Measurements from ENCODE around the gene FNIP1.
"Not testable (repeated sequence)": the region's sequence is repeated elsewhere in the genome, so short reads cannot be mapped to it uniquely, and the experiment has no call there.

Gene FNIP1

DNA sequence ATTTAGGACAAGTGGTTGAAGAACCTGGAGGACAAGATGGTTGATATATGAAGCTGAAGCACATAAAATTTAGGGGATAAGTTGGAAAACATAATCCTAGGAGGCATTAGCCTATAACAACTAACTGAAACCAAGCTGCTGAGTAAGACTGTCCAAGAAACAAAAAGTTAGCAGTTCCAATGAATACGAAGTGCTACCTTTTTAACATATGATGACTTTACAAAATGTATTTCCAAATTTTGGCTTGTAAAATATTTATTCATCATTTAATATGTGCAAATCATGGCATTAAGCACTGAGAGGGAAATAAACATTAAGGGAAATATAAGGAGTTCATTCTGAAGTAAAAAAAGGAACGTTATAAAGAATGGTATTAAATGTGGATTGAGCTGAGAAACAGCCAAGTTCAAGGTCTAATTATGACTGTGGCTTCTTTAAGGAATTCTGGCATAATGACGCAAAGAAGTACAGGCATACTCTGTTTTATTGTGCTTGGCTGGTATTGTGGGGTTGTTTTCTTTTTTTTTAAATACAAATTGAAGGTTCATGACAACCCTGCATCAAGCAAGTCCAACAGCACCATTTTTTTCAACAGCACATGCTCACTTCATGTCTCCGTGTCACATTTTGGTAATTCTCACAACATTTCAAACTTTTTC, 169.5 kb downstream of the FNIP1 start:
- H3K36me3 ChIP-seq (ENCODE audit: insufficient read depth, low read length): no peaks in the 10 kb centered on the region
- peaks cover 19% of the 10 kb centered on the region; the same call in 1 of the 2 replicates for H3K4me1 ChIP-seq (ENCODE audit: insufficient read depth, low read length)
- H3K79me2 ChIP-seq (ENCODE audit: insufficient read depth, low read length): peaks cover 98% of the 10 kb centered on the region
- H2AFZ ChIP-seq (ENCODE audit: low read depth, low read length): no peak overlapping the region
- H3K27ac ChIP-seq (ENCODE audit: low read length): no peak overlapping the region
- no peak overlapping the region for H3K9ac ChIP-seq (ENCODE audit: low read depth, low read length)
- peaks cover 38% of the 10 kb centered on the region; the same call in 1 of the 2 replicates for H4K20me1 ChIP-seq (ENCODE audit: insufficient read depth, low read length)
- no peak overlapping the region for H3K4me2 ChIP-seq (ENCODE audit: insufficient read depth, low read length)
- no peak for ATAC-seq (ENCODE audit: insufficient read depth, low read depth)
- no peaks in the 10 kb centered on the region for H3K9me3 ChIP-seq (ENCODE audit: insufficient read depth, low read length, severe bottlenecking)
- H3K27me3 ChIP-seq (ENCODE audit: insufficient read depth, low read length, poor library complexity): no peaks in the 10 kb centered on the region
- no peak overlapping the region for H3K4me3 ChIP-seq (ENCODE audit: low read depth in 1 of 2, low read length in 2 of 2)
- no peak for DNase-seq
- TF ChIP-seq, protein P1, sequence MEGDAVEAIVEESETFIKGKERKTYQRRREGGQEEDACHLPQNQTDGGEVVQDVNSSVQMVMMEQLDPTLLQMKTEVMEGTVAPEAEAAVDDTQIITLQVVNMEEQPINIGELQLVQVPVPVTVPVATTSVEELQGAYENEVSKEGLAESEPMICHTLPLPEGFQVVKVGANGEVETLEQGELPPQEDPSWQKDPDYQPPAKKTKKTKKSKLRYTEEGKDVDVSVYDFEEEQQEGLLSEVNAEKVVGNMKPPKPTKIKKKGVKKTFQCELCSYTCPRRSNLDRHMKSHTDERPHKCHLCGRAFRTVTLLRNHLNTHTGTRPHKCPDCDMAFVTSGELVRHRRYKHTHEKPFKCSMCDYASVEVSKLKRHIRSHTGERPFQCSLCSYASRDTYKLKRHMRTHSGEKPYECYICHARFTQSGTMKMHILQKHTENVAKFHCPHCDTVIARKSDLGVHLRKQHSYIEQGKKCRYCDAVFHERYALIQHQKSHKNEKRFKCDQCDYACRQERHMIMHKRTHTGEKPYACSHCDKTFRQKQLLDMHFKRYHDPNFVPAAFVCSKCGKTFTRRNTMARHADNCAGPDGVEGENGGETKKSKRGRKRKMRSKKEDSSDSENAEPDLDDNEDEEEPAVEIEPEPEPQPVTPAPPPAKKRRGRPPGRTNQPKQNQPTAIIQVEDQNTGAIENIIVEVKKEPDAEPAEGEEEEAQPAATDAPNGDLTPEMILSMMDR (IDR thresholded peaks at IDR 0.05; ENCODE audit: borderline replicate concordance, extremely low read depth, low read length, poor library complexity, severe bottlenecking): no peak
- no peak for TF ChIP-seq EZH2 (IDR thresholded peaks at IDR 0.05; ENCODE audit: borderline replicate concordance, low read depth, low read length, severe bottlenecking)

DNA sequence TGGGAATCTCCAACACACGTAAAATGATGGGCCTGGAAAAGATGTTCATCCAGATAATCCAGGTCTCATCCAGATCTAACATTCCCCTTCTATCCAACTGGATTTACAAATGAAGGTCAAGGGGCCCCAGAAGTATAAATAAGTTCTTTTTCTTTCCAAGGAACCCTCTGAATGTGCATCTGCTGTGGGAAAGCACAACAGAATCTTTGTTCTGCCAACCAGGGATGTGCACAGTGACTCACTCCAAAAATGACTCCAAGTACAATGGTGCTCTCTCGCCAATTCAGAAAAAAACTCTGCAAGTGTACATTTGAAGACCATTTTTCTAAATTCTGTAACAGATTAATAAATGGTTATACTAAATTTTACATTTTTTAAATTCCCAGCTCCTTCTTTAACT, 174.2 kb downstream of the FNIP1 start:
- H4K20me1 ChIP-seq (ENCODE audit: insufficient read depth, low read length): peaks cover 37% of the 10 kb centered on the region; the same call in 1 of the 2 replicates
- no peaks in the 10 kb centered on the region for H3K27me3 ChIP-seq (ENCODE audit: insufficient read depth, low read length, poor library complexity)
- H3K4me1 ChIP-seq (ENCODE audit: insufficient read depth, low read length): no peaks in the 10 kb centered on the region
- H3K4me2 ChIP-seq (ENCODE audit: insufficient read depth, low read length): no peak overlapping the region
- no peak overlapping the region for H3K9ac ChIP-seq (ENCODE audit: low read depth, low read length)
- H3K36me3 ChIP-seq (ENCODE audit: insufficient read depth, low read length): no peaks in the 10 kb centered on the region
- DNase-seq (no peak), ATAC-seq (ENCODE audit: insufficient read depth, low read depth) (no peak)
- no peak overlapping the region for H3K4me3 ChIP-seq (ENCODE audit: low read depth in 1 of 2, low read length in 2 of 2)
- H3K79me2 ChIP-seq (ENCODE audit: insufficient read depth, low read length): peaks cover 98% of the 10 kb centered on the region
- no peak for TF ChIP-seq EZH2 (IDR thresholded peaks at IDR 0.05; ENCODE audit: borderline replicate concordance, low read depth, low read length, severe bottlenecking)
- TF ChIP-seq, protein P1 (IDR thresholded peaks at IDR 0.05; ENCODE audit: borderline replicate concordance, extremely low read depth, low read length, poor library complexity, severe bottlenecking): no peak
- H3K27ac ChIP-seq (ENCODE audit: low read length): no peak overlapping the region
- H2AFZ ChIP-seq (ENCODE audit: low read depth, low read length): no peak overlapping the region
- H3K9me3 ChIP-seq (ENCODE audit: insufficient read depth, low read length, severe bottlenecking): no peaks in the 10 kb centered on the region

DNA sequence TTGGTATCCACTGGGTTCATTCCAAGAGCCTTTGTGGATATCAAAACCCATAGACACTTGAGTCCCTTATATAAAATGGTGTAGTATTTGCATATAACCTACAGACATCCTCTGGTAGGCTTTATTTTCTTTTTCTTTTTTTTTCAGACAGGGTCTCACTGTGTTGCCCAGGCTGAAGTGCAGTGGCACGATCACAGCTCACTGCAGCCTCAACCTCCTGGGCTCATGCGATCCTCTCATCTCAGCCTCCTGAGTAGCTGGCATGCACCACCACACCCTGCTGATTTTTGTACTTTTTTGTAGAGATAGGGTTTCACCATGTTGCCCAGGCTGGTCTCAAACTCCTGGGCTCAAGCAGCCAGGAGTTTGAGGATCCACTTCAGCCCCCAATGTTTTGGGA, 175.7 kb downstream of the FNIP1 start:
- DNase-seq; H3K9me3 ChIP-seq (ENCODE audit: insufficient read depth, low read length, severe bottlenecking); H3K4me1 ChIP-seq (ENCODE audit: insufficient read depth, low read length); H3K4me3 ChIP-seq (ENCODE audit: low read depth in 1 of 2, low read length in 2 of 2); H3K4me2 ChIP-seq (ENCODE audit: insufficient read depth, low read length); H3K27ac ChIP-seq (ENCODE audit: low read length); H3K27me3 ChIP-seq (ENCODE audit: insufficient read depth, low read length, poor library complexity); ATAC-seq (ENCODE audit: insufficient read depth, low read depth); H2AFZ ChIP-seq (ENCODE audit: low read depth, low read length); H3K9ac ChIP-seq (ENCODE audit: low read depth, low read length); H3K36me3 ChIP-seq (ENCODE audit: insufficient read depth, low read length): not testable (repeated sequence)
- Histone ChIP-seq H3K79me2 (ENCODE audit: insufficient read depth, low read length) (peaks cover 98% of the 10 kb centered on the region), H4K20me1 (ENCODE audit: insufficient read depth, low read length) (peaks cover 35% of the 10 kb centered on the region; the same call in 1 of the 2 replicates)

- Histone ChIP-seq H3K27me3 (ENCODE audit: insufficient read depth, low read length, poor library complexity) (no peaks in the 10 kb centered on the region), H3K4me3 (ENCODE audit: low read depth in 1 of 2, low read length in 2 of 2) (no peak overlapping the region), H3K36me3 (ENCODE audit: insufficient read depth, low read length) (no peaks in the 10 kb centered on the region), H4K20me1 (ENCODE audit: insufficient read depth, low read length) (peaks cover 42% of the 10 kb centered on the region; the same call in 1 of the 2 replicates), H2AFZ (ENCODE audit: low read depth, low read length) (no peak overlapping the region), H3K4me2 (ENCODE audit: insufficient read depth, low read length) (no peak overlapping the region), H3K79me2 (ENCODE audit: insufficient read depth, low read length) (peaks cover 100% of the 10 kb centered on the region), H3K4me1 (ENCODE audit: insufficient read depth, low read length) (no peaks in the 10 kb centered on the region), H3K9me3 (ENCODE audit: insufficient read depth, low read length, severe bottlenecking) (no peaks in the 10 kb centered on the region), H3K27ac (ENCODE audit: low read length) (no peak overlapping the region), H3K9ac (ENCODE audit: low read depth, low read length) (no peak overlapping the region)
- no peak for TF ChIP-seq EZH2 (IDR thresholded peaks at IDR 0.05; ENCODE audit: borderline replicate concordance, low read depth, low read length, severe bottlenecking)
- TF ChIP-seq, protein P1 (IDR thresholded peaks at IDR 0.05; ENCODE audit: borderline replicate concordance, extremely low read depth, low read length, poor library complexity, severe bottlenecking): no peak
- no peak for ATAC-seq (ENCODE audit: insufficient read depth, low read depth)
- no peak for DNase-seq
Observed at GRCh38 chr5:131619102-131619501, 177.7 kb downstream of the FNIP1 start.

All from DND-41 (cell line).